Measurements from ENCODE around the gene IHH.

DNA sequence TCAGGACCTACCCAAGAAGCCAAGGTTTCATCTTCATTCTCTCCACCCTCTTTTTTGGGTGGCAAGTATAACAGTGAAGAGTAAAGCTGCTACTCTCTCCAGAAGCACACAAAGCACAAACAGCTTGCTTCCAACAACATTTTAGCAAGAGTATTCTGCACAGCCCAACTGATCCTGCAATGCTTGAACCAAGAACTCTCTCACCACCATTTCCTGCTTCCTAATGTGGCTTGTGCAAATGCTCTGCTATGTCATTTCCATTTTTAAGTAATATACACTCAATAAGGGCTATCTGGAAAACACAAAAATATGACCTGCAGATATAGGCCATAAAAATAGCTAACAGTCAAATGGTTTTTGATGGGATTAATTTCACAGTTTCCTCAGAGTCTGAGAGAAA, 24.1 kb upstream of the IHH start:
- TF ChIP-seq CTCF (IDR thresholded peaks at IDR 0.05) (no peak), POLR2AphosphoS5 (IDR thresholded peaks at IDR 0.05) (no peak)
